OCI-LY3 (cell line): ENCODE measurements around the gene DCAKD.

ENCODE experiments used
- H2AFZ ChIP-seq: fragments of 200-600, 300-600 bp; shearing (Covaris generic); 2 replicates; pipeline ENCODE4 v1.6.0; 2014; ENCODE audit warnings: antibody characterized with exemption, low read depth, low read length
- H3K27ac ChIP-seq: fragments of 200-600, 300-600 bp; sonication (generic); 2 replicates; pipeline ENCODE4 v1.5.1; 2014; ENCODE audit warnings: mild to moderate bottlenecking, low read length, moderate library complexity, mixed read lengths
- H3K27me3 ChIP-seq: fragments of 200-600, 300-600 bp; sonication (generic); 2 replicates; pipeline ENCODE4 v1.6.1; 2014; ENCODE audit warnings: low read depth, low read length, mixed read lengths
- H3K36me3 ChIP-seq: fragments of 200-600, 300-600 bp; sonication (generic); replicated peaks from 2 replicates; pipeline ENCODE3; 2014; ENCODE audit warnings: low read depth, low read length, mixed read lengths
- H3K4me1 ChIP-seq: fragments of 300-600, 200-600 bp; sonication (generic); 2 replicates; pipeline ENCODE4 v1.6.1; 2014; ENCODE audit warnings: low read length, mixed read lengths
- H3K4me2 ChIP-seq: fragments of 200-600, 300-600 bp; sonication (generic); 2 replicates; pipeline ENCODE4 v1.6.1; 2014; ENCODE audit warnings: low read length, mixed read lengths
- H3K4me3 ChIP-seq: fragments of 300-600, 200-600 bp; sonication (generic); 2 replicates; pipeline ENCODE4 v1.5.1; 2014; ENCODE audit warnings: antibody characterized with exemption, mild to moderate bottlenecking, low read length, moderate library complexity
- H3K79me2 ChIP-seq: fragments of 300-600, 200-600 bp; shearing (Covaris generic); 2 replicates; pipeline ENCODE4 v1.6.1; 2014; ENCODE audit warnings: mild to moderate bottlenecking, low read length, mixed read lengths
- H3K9ac ChIP-seq: fragments of 300-600, 200-600 bp; shearing (Covaris generic); 2 replicates; pipeline ENCODE4 v1.6.0; 2014; ENCODE audit warnings: mild to moderate bottlenecking, low read length, moderate library complexity
- H3K9me3 ChIP-seq: fragments of 200-600, 300-600 bp; shearing (Covaris generic); 2 replicates; pipeline ENCODE4 v1.6.1; 2014; ENCODE audit warnings: low read length, mixed read lengths; ENCODE audit not compliant: insufficient read depth
- H4K20me1 ChIP-seq: fragments of 200-600, 300-600 bp; sonication (generic); 2 replicates; pipeline ENCODE4 v1.6.1; 2016; ENCODE audit warnings: low read length, mixed read lengths; ENCODE audit not compliant: insufficient read depth
- EZH2phosphoT487 ChIP-seq: fragments of 200-600 bp; shearing (Covaris generic); IDR thresholded peaks from 2 replicates; pipeline ENCODE4 v1.6.1; 2018; ENCODE audit warnings: antibody characterized with exemption, mixed run types, low read depth
- TF ChIP-seq, protein P1 (sequence below): fragments of 200-600, 300-600 bp; sonication (generic); IDR thresholded peaks from 2 replicates; pipeline ENCODE4 v1.5.1; 2014; ENCODE audit warnings: antibody characterized with exemption, low read length, low read depth

DCAKD gene

GRCh38 chr17:45077643-45078042 is 26.2 kb upstream of the DCAKD start:
- H3K79me2 ChIP-seq, result peaks cover 90% of the 10 kb centered on the region
- no peaks in the 10 kb centered on the region for H3K27me3 ChIP-seq
- H3K36me3 ChIP-seq, result peaks cover 67% of the 10 kb centered on the region

DNA sequence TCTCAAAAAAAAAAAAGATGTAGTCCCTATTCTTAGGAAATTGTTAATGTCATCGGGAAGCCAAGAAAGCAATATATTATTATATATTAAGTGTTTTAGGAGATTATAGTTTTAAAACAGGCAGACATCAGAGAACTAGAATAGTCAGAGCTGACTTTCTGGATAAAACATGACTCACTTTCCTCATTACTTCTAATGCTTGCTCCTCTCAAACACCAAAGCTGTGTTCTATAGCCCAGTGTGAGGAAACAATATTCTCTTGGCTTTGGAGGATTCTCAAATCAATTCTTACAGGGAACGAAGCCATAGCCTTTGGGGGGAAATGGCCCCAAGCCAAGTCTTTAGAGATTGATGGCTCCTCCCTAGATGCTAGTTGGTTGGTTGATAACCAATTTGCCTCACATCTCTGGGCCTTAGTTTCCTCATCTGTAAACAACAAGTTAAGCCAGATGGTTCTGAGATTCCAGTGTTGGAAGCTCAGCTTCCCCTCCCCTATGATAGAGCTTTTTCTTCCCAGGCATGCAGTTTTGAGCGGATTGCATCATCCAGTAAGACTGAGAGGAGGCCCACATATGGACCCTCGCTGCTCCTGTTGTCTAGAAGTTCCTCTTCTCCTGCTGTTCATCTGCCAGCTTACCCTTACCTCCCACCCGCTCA is 22.1 kb upstream of the DCAKD start:
- 0 out of 2 replicates have a peak, but pooled peaks cover 5% of the 10 kb centered on the region for H4K20me1 ChIP-seq
- TF ChIP-seq, protein P1, sequence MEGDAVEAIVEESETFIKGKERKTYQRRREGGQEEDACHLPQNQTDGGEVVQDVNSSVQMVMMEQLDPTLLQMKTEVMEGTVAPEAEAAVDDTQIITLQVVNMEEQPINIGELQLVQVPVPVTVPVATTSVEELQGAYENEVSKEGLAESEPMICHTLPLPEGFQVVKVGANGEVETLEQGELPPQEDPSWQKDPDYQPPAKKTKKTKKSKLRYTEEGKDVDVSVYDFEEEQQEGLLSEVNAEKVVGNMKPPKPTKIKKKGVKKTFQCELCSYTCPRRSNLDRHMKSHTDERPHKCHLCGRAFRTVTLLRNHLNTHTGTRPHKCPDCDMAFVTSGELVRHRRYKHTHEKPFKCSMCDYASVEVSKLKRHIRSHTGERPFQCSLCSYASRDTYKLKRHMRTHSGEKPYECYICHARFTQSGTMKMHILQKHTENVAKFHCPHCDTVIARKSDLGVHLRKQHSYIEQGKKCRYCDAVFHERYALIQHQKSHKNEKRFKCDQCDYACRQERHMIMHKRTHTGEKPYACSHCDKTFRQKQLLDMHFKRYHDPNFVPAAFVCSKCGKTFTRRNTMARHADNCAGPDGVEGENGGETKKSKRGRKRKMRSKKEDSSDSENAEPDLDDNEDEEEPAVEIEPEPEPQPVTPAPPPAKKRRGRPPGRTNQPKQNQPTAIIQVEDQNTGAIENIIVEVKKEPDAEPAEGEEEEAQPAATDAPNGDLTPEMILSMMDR, result no peak
- TF ChIP-seq EZH2phosphoT487, result no peak
- no peak overlapping the region for H3K9ac ChIP-seq
- H3K36me3 ChIP-seq, result peaks cover 51% of the 10 kb centered on the region
- no peak overlapping the region for H3K4me2 ChIP-seq
- peaks cover 3% of the 10 kb centered on the region; the same call in 1 of the 2 replicates for H3K9me3 ChIP-seq
- peaks cover 29% of the 10 kb centered on the region for H3K4me1 ChIP-seq
- no peak overlapping the region for H3K4me3 ChIP-seq
- H3K79me2 ChIP-seq, result peaks cover 95% of the 10 kb centered on the region
- H3K27me3 ChIP-seq, result no peaks in the 10 kb centered on the region
- no peak overlapping the region for H2AFZ ChIP-seq
- peak overlapping the region; percentile 13; the same call in 1 of the 2 replicates for H3K27ac ChIP-seq

More at GRCh38 chr17:45077643-45078042, 26.2 kb upstream of the DCAKD start:
- H3K4me1 ChIP-seq, result peaks cover 37% of the 10 kb centered on the region
- no peak for TF ChIP-seq EZH2phosphoT487
- TF ChIP-seq, protein P1, result no peak
- H3K4me3 ChIP-seq, result peak overlapping the region; percentile 34
- peak overlapping the region; percentile 91 for H3K27ac ChIP-seq
- H3K9ac ChIP-seq, result peak overlapping the region; percentile 67; the same call in 1 of the 2 replicates
- peaks cover 3% of the 10 kb centered on the region; the same call in 1 of the 2 replicates for H3K9me3 ChIP-seq
- H3K4me2 ChIP-seq, result peak overlapping the region; percentile 57
- no peak overlapping the region for H2AFZ ChIP-seq
- H4K20me1 ChIP-seq, result 0 out of 2 replicates have a peak, but pooled peaks cover 5% of the 10 kb centered on the region

- TF ChIP-seq, protein P1, result no peak
- Histone ChIP-seq H3K4me3 (no peak overlapping the region), H2AFZ (no peak overlapping the region), H4K20me1 (peaks cover 15% of the 10 kb centered on the region; the same call in 1 of the 2 replicates), H3K9ac (no peak overlapping the region), H3K4me2 (no peak overlapping the region), H3K27ac (no peak overlapping the region), H3K4me1 (peaks cover 2% of the 10 kb centered on the region), H3K27me3 (no peaks in the 10 kb centered on the region), H3K36me3 (peaks cover 52% of the 10 kb centered on the region), H3K9me3 (no peaks in the 10 kb centered on the region), H3K79me2 (peaks cover 95% of the 10 kb centered on the region)
These were observed 19.4 kb upstream of the DCAKD start for GRCh38 chr17:45070809-45071208.

DNA sequence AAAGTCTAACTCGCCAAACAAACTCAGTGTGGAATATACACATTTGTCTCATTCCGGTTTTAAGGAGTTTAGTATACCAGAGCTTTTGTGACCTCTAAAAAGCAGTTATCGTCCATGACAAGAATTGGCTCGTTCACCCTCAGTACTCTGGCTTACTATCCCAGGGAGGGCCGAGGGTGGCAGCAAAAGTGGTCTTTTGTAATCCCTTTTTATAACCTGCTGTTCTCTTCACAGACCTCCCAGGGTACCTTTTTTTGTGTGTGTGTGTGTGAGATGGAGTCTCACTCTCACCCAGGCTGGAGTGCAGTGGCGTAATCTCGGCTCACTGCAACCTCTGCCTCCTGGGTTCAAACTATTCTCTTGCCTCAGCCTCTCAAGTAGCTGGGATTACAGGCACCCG is 18.6 kb upstream of the DCAKD start:
- no peaks in the 10 kb centered on the region for H3K9me3 ChIP-seq
- no peaks in the 10 kb centered on the region for H3K27me3 ChIP-seq
- no peak for TF ChIP-seq EZH2phosphoT487
- TF ChIP-seq, protein P1, result no peak
- peaks cover 15% of the 10 kb centered on the region; the same call in 1 of the 2 replicates for H4K20me1 ChIP-seq
- no peak overlapping the region for H3K4me3 ChIP-seq
- H3K9ac ChIP-seq, result no peak overlapping the region
- H3K36me3 ChIP-seq, result peaks cover 53% of the 10 kb centered on the region
- no peak overlapping the region for H2AFZ ChIP-seq
- H3K79me2 ChIP-seq, result peaks cover 95% of the 10 kb centered on the region
- H3K27ac ChIP-seq, result no peak overlapping the region
- no peaks in the 10 kb centered on the region; the same call in 1 of the 2 replicates for H3K4me1 ChIP-seq
- no peak overlapping the region for H3K4me2 ChIP-seq
